Keratinocyte (primary cell): ENCODE data around the gene GPX5. TPM values are rescaled to one million over a fixed set of nuclear protein-coding genes. Genes with fewer than 3 reads are reported as not detected.

Source experiments
- DNase-seq: peaks from one replicate; pipeline ENCODE4 v3.0.0-alpha.2; 2011; ENCODE audit warnings: low read depth, missing footprints, low spot score
- FAIRE-seq: peaks from 2 replicates; lab custom pipeline; 2011; peaks lifted over from hg19 to GRCh38; lab: Jason Lieb, UNC
- H2AFZ ChIP-seq: 2 replicates; pipeline ENCODE4 v1.6.0; 2012; ENCODE audit warnings: low read length, control low read depth, inconsistent platforms; ENCODE audit not compliant: control insufficient read depth
- H3K27ac ChIP-seq: 2 replicates; pipeline ENCODE4 v1.5.1; 2011; ENCODE audit warnings: low read length; ENCODE audit not compliant: control insufficient read depth, insufficient read depth
- H3K27me3 ChIP-seq: 3 replicates; pipeline ENCODE4 v1.6.0; 2011; ENCODE audit warnings: low read length; ENCODE audit not compliant: control insufficient read depth, insufficient read depth; ENCODE audit errors: extremely low read depth
- H3K36me3 ChIP-seq, 2 experiments: 2 replicates in 1 of 2; 3 replicates in 1 of 2; pipeline ENCODE4 v1.5.1; 2011; ENCODE audit warnings: low read length in 2 of 2, mild to moderate bottlenecking in 1 of 2; ENCODE audit not compliant: control insufficient read depth in 2 of 2, insufficient read depth in 2 of 2; ENCODE audit errors: extremely low read depth in 1 of 2
- H3K4me1 ChIP-seq: 3 replicates; pipeline ENCODE4 v1.5.1; 2011; ENCODE audit warnings: low read length; ENCODE audit not compliant: control insufficient read depth, insufficient read depth; ENCODE audit errors: extremely low read depth
- H3K4me2 ChIP-seq: 3 replicates; pipeline ENCODE4 v1.6.0; 2011; ENCODE audit warnings: low read depth, low read length; ENCODE audit not compliant: control insufficient read depth, insufficient read depth; ENCODE audit errors: extremely low read depth
- H3K4me3 ChIP-seq, 3 experiments: fragments of 200-600 bp in 1 of 3; sonication (generic) in 1 of 3; 2 replicates in 2 of 3; 3 replicates in 1 of 3; pipeline ENCODE4 v1.5.1; 2011 to 2016; ENCODE audit warnings: low read length in 3 of 3, mild to moderate bottlenecking in 3 of 3, control low read depth in 2 of 3, inconsistent platforms in 1 of 3, low read depth in 1 of 3, mixed read lengths in 1 of 3, mixed run types in 1 of 3, moderate library complexity in 1 of 3; ENCODE audit not compliant: control insufficient read depth in 2 of 3, insufficient read depth in 2 of 3; ENCODE audit errors: extremely low read depth in 1 of 3
- H3K79me2 ChIP-seq: 2 replicates; pipeline ENCODE4 v1.6.0; 2012; ENCODE audit warnings: low read length; ENCODE audit not compliant: control insufficient read depth, insufficient read depth
- H3K9ac ChIP-seq: 3 replicates; pipeline ENCODE4 v1.6.0; 2011; ENCODE audit warnings: low read length; ENCODE audit not compliant: control insufficient read depth, insufficient read depth; ENCODE audit errors: extremely low read depth
- H3K9me1 ChIP-seq: 3 replicates; pipeline ENCODE4 v1.6.0; 2011; ENCODE audit warnings: low read length; ENCODE audit not compliant: control insufficient read depth, insufficient read depth; ENCODE audit errors: extremely low read depth
- H3K9me3 ChIP-seq: 2 replicates; pipeline ENCODE4 v1.5.1; 2012; ENCODE audit warnings: low read depth, low read length; ENCODE audit not compliant: control insufficient read depth
- H4K20me1 ChIP-seq: 3 replicates; pipeline ENCODE4 v1.6.0; 2011; ENCODE audit warnings: low read length; ENCODE audit not compliant: control insufficient read depth, insufficient read depth; ENCODE audit errors: extremely low read depth
- EZH2 ChIP-seq: IDR thresholded peaks from one replicate; pipeline ENCODE4 v1.6.1; 2012; ENCODE audit warnings: inconsistent platforms, mild to moderate bottlenecking, low read length, moderate library complexity
- dilution Hi-C: fragments of 300-500 bp; cut with MboI; formaldehyde crosslinking; loops from one replicate; pipeline ENCODE4 v1.7.0; 2020; ENCODE audit warnings: low sequenced_read_pairs; ENCODE audit not compliant: extremely low pct_ligation_motif_present
- polyA plus RNA-seq, 5 experiments: library from polyadenylated mRNA; depleted of rRNA in 3 of 5; stranded (reverse) in 3 of 5; stranded (forward) in 1 of 5; unstranded in 1 of 5; fragments of >200 nt; gene quantifications; 1 replicate in 1 of 5; 2 replicates in 3 of 5; 3 replicates in 1 of 5; pipeline versions ENCODE4 v1.2.1 to v1.2.3, GENCODE V29; 2011 to 2012; ENCODE audit warnings: missing spikeins in 2 of 5, low read depth in 1 of 5, low replicate concordance in 1 of 5
- TF ChIP-seq, protein P1 (sequence below), 3 experiments: IDR thresholded peaks in 1 of 3; conservative IDR thresholded peaks in 1 of 3; optimal IDR thresholded peaks in 1 of 3; 2 replicates in 2 of 3; 3 replicates in 1 of 3; pipeline versions ENCODE3 to v1.5.1; 2011; ENCODE audit warnings: low read length in 3 of 3, mild to moderate bottlenecking in 3 of 3, moderate library complexity in 2 of 3, control low read depth in 1 of 3, inconsistent platforms in 1 of 3; ENCODE audit not compliant: insufficient read depth in 2 of 3; ENCODE audit errors: extremely low read depth in 1 of 3

GPX5 gene
- polyA plus RNA-seq, 1 donor (not counting 4 experiments of a cell fraction or from before 2014, with no cell fraction given) = not detected

DNA sequence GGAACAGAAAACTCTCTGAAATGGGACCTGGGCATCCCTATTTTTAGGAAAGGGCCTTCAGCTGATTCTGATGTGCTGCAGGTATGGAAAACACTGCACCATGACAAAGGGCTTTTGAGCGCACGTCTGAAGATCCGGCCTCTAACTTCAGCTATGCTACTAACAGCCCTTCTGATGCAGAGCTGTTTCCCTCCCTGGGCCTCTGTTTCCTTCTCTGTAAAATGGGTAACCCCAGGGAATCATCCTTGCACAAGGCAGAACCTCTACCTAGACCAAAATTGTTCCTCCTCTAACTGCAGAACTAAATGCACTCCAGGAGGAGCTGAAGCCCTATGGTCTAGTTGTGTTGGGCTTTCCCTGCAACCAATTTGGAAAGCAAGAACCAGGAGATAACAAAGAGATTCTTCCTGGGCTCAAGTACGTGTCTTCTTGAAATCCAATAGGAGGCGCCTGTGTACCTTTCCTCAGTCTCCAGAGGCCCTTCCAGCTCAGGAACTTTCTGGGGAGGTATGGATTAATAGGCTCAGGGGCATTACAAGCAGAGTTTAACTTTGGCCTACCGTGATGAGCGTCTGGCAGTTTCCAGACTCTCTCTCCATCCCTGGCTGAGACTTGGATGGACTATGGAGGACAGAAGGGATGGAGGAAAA, 5.9 kb downstream of the GPX5 start:
- no peak for DNase-seq
- Histone ChIP-seq H4K20me1 (no peaks in the 10 kb centered on the region), H3K4me1 (no peaks in the 10 kb centered on the region), H3K27me3 (peaks cover 12% of the 10 kb centered on the region), H3K9me3 (no peaks in the 10 kb centered on the region), H3K27ac (no peak overlapping the region), H2AFZ (no peak overlapping the region), H3K79me2 (no peaks in the 10 kb centered on the region), H3K9ac (no peak overlapping the region), H3K36me3 (no peaks in the 10 kb centered on the region), H3K4me3 (no peak overlapping the region), H3K4me2 (no peak overlapping the region), H3K9me1 (no peaks in the 10 kb centered on the region)
- TF ChIP-seq EZH2 = no peak
- TF ChIP-seq, protein P1, sequence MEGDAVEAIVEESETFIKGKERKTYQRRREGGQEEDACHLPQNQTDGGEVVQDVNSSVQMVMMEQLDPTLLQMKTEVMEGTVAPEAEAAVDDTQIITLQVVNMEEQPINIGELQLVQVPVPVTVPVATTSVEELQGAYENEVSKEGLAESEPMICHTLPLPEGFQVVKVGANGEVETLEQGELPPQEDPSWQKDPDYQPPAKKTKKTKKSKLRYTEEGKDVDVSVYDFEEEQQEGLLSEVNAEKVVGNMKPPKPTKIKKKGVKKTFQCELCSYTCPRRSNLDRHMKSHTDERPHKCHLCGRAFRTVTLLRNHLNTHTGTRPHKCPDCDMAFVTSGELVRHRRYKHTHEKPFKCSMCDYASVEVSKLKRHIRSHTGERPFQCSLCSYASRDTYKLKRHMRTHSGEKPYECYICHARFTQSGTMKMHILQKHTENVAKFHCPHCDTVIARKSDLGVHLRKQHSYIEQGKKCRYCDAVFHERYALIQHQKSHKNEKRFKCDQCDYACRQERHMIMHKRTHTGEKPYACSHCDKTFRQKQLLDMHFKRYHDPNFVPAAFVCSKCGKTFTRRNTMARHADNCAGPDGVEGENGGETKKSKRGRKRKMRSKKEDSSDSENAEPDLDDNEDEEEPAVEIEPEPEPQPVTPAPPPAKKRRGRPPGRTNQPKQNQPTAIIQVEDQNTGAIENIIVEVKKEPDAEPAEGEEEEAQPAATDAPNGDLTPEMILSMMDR (optimal IDR thresholded peaks at IDR 0.05 in 1 of 3, IDR thresholded peaks at IDR 0.05 in 1 of 3, conservative IDR thresholded peaks at IDR 0.05 in 1 of 3; ENCODE audit: extremely low read depth in 1 of 3, insufficient read depth in 2 of 3, low read length in 3 of 3) = peak in 2 of 3 experiments; percentile 6 to 16
- no peak for FAIRE-seq
- dilution Hi-C loops = no loop called here

DNA sequence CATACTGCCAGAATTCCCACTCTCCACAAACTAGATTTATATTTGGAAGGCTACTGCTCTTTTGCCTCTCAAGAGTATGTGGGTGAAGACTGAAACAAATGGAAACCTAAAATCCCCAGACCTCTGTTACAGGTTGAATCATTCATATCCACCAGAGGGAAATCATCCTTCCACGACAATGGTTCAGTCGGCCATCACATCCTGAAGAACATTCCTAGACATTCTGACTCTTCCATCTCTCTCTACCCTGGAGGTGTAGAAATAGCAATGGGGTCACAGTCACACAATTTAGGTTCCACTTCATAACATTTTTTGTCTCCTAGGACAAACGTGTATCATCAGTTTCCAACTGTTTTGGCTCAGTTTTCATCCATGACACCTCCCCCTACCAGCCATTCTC, 8.6 kb downstream of the GPX5 start:
- dilution Hi-C loops = no loop called here
- Histone ChIP-seq H3K4me2 (no peak overlapping the region), H2AFZ (no peak overlapping the region), H3K4me3 (no peak overlapping the region), H3K27ac (no peak overlapping the region), H3K27me3 (peaks cover 9% of the 10 kb centered on the region), H4K20me1 (no peaks in the 10 kb centered on the region), H3K79me2 (no peaks in the 10 kb centered on the region), H3K9me1 (no peaks in the 10 kb centered on the region), H3K36me3 (no peaks in the 10 kb centered on the region), H3K9ac (no peak overlapping the region), H3K9me3 (no peaks in the 10 kb centered on the region), H3K4me1 (peaks cover 5% of the 10 kb centered on the region)
- FAIRE-seq = no peak
- no peak for DNase-seq
- TF ChIP-seq EZH2 = no peak
- TF ChIP-seq, protein P1 (optimal IDR thresholded peaks at IDR 0.05 in 1 of 3, IDR thresholded peaks at IDR 0.05 in 1 of 3, conservative IDR thresholded peaks at IDR 0.05 in 1 of 3; ENCODE audit: extremely low read depth in 1 of 3, insufficient read depth in 2 of 3, low read length in 3 of 3) = no peak
